ENCODE results near the gene MED8. TPM values are rescaled to one million over a fixed set of nuclear protein-coding genes. Genes with fewer than 3 reads are reported as not detected.

The MED8 gene
- 33.6 TPM for total RNA-seq
- 31.5 TPM for polyA plus RNA-seq

- DNase-seq (ENCODE audit: extremely low spot score), result peak; percentile 89
- Histone ChIP-seq H3K4me1 (ENCODE audit: insufficient read depth) (no peaks in the 10 kb centered on the region), H3K36me3 (ENCODE audit: insufficient read depth) (peaks cover 3% of the 10 kb centered on the region), H3K27ac (ENCODE audit: low read depth) (peak within 1 kb of the TSS; percentile 83), H3K4me3 (ENCODE audit: low read depth, low read length) (peak within 1 kb of the TSS; percentile 79)
- under 1% methylated on average over 65 of the region's 65 CpGs for WGBS
Observed at GRCh38 chr1:43389326-43390313, at the start of gene MED8, which contains the start of gene SZT2. Gene MED8 (minus strand): TSS chr1:43389800. CDS start chr1:43389764, 36 bp downstream. Gene SZT2 (plus strand): TSS chr1:43389899. CDS start chr1:43389969, 70 bp downstream.

GRCh38 chr1:43438953-43439581 lies 49.5 kb upstream of the MED8 start:
- 88% methylated on average over 10 of the region's 10 CpGs for WGBS
- no peak for DNase-seq (ENCODE audit: extremely low spot score)
- H3K36me3 ChIP-seq (ENCODE audit: insufficient read depth), result no peaks in the 10 kb centered on the region
- no peaks in the 10 kb centered on the region for H3K4me1 ChIP-seq (ENCODE audit: insufficient read depth)
- H3K27ac ChIP-seq (ENCODE audit: low read depth), result no peak overlapping the region
- H3K4me3 ChIP-seq (ENCODE audit: low read depth, low read length), result no peak overlapping the region

GRCh38 chr1:43438576-43438952 lies 49.0 kb upstream of the MED8 start:
- Histone ChIP-seq H3K4me3 (ENCODE audit: low read depth, low read length) (no peak overlapping the region), H3K4me1 (ENCODE audit: insufficient read depth) (no peaks in the 10 kb centered on the region), H3K36me3 (ENCODE audit: insufficient read depth) (no peaks in the 10 kb centered on the region), H3K27ac (ENCODE audit: low read depth) (no peak overlapping the region)
- WGBS, result 96% methylated on average over 8 of the region's 8 CpGs
- DNase-seq (ENCODE audit: extremely low spot score), result no peak

DNA sequence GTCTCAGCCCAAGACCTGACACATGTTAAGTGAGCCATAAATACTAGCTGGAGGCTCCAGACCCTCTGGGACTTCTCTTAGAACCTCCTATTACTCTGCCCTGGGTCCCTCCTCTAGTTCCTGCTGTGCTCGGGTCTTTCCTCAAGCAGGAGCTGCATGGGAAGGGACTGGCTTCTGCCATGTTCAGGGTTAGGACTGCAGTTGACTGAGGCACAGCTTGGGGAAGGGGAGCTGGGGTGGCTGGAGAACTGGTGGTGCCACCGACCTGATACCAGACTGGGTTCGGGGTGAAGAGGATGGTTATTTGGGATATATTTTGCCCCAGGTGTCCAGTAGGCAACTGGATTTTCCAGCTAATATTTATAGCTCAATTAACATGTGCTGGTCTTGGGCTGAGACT lies 48.4 kb upstream of the MED8 start:
- H3K36me3 ChIP-seq (ENCODE audit: insufficient read depth), result no peaks in the 10 kb centered on the region
- 90% methylated on average over 3 of the region's 3 CpGs for WGBS

DNA sequence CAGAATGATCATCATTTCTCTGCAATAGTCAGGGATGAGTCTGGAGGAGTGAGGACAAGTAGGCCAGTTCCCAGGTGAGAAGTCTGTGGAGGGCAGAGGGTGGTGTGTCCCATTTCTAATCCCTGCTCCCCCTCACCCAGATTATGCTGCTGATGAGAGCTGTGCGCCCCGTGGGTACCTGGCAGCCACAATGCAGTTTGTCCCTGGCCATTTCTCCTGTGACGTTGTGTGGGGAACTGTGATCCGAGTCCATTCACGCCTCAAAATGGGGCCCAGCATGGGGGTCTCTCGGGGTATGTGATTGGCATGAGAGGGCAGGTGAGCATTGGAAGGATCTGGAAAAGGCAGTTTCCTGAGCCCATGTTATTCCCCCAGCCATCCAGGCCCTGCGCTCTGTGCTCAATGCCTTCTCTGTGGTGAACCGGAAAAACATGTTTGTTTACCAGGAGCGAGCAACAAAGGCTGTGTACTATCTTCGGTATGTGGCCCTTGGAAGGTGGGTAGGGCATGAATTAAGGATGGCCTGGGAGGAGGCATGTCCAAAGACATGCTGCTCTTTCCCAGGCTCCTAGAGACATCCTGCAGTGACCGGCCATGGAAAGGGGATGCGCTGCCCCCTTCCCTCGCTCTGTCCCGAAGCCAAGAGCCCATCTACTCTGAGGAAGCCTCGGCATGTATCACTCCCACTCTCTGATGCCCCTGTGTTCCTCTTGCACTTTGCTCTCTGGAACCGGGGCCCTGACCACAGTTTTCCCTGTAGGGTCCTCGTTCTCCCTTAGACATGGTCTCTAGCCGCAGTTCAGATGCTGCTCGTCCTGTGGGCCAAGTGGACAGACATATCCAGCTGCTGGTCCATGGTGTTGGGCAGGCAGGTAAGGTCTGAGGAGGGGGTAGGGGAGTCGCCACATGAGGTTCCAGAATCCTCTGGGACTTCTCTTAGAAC lies 47.7 kb upstream of the MED8 start:
- Histone ChIP-seq H3K27ac (ENCODE audit: low read depth) (no peak overlapping the region), H3K36me3 (ENCODE audit: insufficient read depth) (peaks cover 3% of the 10 kb centered on the region), H3K4me3 (ENCODE audit: low read depth, low read length) (no peak overlapping the region), H3K4me1 (ENCODE audit: insufficient read depth) (no peaks in the 10 kb centered on the region)
- DNase-seq (ENCODE audit: extremely low spot score), result no peak
- 91% methylated on average over 20 of the region's 20 CpGs for WGBS

More for the DNA sequence above, 48.4 kb upstream of the MED8 start:
- Histone ChIP-seq H3K4me3 (ENCODE audit: low read depth, low read length) (no peak overlapping the region), H3K4me1 (ENCODE audit: insufficient read depth) (no peaks in the 10 kb centered on the region), H3K27ac (ENCODE audit: low read depth) (no peak overlapping the region)
- no peak for DNase-seq (ENCODE audit: extremely low spot score)

DNA sequence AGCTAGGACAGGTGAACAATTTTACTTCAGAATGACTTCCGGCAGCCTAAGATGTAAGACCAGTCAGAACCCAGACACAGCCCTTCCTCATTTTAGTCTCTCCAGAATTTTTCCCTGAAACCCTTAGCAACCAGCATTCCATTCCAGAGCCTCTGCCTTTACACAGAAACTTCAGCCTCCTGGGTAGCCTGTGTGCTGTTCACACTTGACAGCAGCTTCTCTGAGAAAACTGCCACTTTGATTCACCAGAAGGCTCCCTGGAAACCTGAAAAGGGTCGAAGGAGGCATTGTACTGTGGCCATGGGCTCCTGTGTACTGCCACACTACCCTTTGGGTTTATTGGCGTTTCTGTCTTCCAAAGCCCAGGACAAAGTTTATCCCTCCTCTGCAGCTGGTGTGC lies 46.8 kb upstream of the MED8 start:
- H3K4me3 ChIP-seq (ENCODE audit: low read depth, low read length), result no peak overlapping the region
- H3K36me3 ChIP-seq (ENCODE audit: insufficient read depth), result peaks cover 5% of the 10 kb centered on the region
- no peak for DNase-seq (ENCODE audit: extremely low spot score)
- no peaks in the 10 kb centered on the region for H3K4me1 ChIP-seq (ENCODE audit: insufficient read depth)
- H3K27ac ChIP-seq (ENCODE audit: low read depth), result no peak overlapping the region
- WGBS, result 73% methylated on average over 3 of the region's 3 CpGs

DNA sequence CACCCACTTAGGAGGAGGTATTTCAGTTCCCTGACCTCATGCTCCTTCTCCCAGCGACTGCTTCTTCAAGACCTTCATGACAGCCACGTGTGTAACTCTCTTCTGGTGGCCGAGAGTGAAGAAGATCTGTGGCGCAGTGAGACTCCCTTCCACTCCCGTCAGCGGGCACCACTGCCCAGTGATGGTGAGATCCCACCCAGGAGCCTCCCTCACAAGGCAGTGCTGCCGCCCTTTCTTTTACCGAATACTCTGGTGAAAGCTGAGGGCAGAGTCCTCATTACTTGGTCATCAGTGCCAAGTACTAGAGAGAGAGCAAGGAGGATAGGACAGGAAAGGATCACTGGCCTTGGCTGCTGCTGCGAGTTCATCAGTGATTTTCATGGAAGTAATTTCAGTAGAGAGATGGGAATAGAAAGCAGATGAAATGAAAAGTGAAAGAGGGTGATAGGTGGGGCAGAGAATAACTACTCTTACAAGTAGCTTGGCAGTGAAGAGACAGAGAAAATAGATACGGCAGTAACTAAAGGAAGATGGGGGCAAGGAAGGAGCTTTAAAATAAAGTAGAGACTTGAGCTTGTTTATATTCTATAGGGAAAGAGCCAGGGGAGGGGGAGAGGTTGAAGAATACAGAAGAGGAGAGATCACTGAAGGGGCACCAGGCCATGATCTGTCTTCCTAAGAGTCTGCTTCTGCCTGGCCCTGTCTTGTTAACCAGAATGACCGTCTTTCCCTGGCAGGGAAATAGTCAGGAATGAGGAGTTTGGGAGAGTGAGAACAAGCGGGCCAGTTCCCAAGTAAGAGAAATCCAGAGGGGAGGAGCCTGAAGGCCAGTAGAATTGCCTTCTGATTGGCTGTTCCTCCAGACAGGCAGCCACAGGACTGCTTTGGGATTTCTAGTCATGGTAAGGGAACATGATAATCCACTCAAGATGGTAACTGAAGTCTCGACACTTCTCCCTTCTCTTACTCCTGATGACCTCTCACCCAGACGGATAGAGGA lies 45.8 kb upstream of the MED8 start:
- peaks cover 8% of the 10 kb centered on the region for H3K36me3 ChIP-seq (ENCODE audit: insufficient read depth)
- H3K4me1 ChIP-seq (ENCODE audit: insufficient read depth), result no peaks in the 10 kb centered on the region
- 63% methylated on average over 14 of the region's 14 CpGs for WGBS
- no peak overlapping the region for H3K4me3 ChIP-seq (ENCODE audit: low read depth, low read length)
- no peak overlapping the region for H3K27ac ChIP-seq (ENCODE audit: low read depth)
- DNase-seq (ENCODE audit: extremely low spot score), result no peak

DNA sequence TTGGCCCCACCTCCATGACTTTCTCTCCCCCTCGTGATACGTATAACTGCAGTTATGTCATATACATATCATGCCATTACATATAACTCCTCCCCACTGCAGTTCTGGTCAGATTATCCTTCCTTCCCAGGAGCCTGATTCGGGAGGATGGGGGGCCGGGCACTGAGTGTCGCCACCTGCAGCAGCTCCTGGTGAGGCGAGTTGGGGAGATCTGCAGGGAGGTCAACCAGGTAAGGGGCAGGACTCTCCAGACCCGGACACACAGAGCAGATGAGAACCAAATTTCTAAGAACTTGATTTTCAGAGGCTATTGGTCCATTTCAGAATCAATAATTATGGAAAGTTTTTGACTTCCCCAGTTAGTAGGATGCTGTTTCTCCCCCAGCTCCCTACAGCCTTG lies 44.7 kb upstream of the MED8 start:
- H3K4me1 ChIP-seq (ENCODE audit: insufficient read depth), result no peaks in the 10 kb centered on the region
- DNase-seq (ENCODE audit: extremely low spot score), result no peak
- no peak overlapping the region for H3K4me3 ChIP-seq (ENCODE audit: low read depth, low read length)
- peaks cover 8% of the 10 kb centered on the region for H3K36me3 ChIP-seq (ENCODE audit: insufficient read depth)
- WGBS, result 90% methylated on average over 7 of the region's 7 CpGs
- no peak overlapping the region for H3K27ac ChIP-seq (ENCODE audit: low read depth)

DNA sequence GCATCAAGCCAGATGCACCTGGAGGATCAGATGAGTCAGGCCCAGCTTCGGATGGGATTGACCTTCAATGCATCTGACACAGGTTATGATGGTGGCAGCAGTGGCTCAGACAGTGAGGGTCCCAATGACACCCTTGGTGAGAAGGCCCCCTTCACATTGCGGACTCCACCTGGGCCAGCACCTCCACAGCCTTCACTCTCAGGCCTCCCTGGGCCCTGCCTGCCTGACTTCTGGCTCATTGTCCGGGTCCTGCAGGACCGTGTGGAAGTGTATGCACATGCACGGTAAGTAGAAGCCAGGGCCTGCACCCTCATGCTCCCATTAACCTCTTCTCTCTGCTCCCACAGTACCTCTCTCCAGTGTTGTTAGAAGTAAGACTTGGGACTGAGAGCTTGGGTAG lies 43.3 kb upstream of the MED8 start:
- Histone ChIP-seq H3K4me1 (ENCODE audit: insufficient read depth) (no peaks in the 10 kb centered on the region), H3K4me3 (ENCODE audit: low read depth, low read length) (no peak overlapping the region), H3K27ac (ENCODE audit: low read depth) (no peak overlapping the region), H3K36me3 (ENCODE audit: insufficient read depth) (peaks cover 8% of the 10 kb centered on the region)
- 92% methylated on average over 5 of the region's 5 CpGs for WGBS
- no peak for DNase-seq (ENCODE audit: extremely low spot score)

DNA sequence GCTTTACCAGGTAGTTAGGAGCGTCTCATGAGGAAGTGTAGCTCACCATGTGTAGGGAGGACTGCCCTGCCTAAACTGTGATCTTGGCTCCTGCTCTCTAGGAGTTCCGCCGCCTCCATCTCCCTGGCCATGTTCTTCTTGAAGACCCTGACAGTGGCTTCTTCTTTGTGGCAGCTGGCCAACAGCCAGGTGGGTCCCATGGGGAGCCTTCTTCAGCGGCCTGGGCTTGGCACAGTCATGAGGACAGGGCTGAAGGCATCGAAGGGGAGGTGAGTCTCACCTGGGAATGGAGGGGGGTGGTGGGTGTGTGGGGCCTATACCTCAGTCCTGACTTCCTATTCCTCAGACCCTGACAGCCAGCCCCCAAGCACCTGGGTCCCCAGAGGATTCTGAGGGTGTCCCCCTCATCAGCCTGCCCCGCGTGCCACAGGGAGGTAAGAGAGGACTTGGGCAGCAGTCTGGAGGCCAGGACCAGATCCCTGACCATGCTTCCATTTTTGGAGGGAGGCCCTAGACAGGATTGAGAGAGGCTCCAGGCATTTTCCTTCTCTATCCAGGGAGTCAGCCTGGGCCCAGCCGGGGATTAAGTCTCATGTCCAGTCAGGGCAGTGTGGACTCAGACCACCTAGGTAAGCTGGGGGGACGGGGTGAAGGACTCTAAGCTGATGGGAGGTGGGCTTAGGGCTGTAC lies 42.7 kb upstream of the MED8 start:
- no peak for DNase-seq (ENCODE audit: extremely low spot score)
- Histone ChIP-seq H3K4me1 (ENCODE audit: insufficient read depth) (no peaks in the 10 kb centered on the region), H3K4me3 (ENCODE audit: low read depth, low read length) (no peak overlapping the region), H3K27ac (ENCODE audit: low read depth) (no peak overlapping the region), H3K36me3 (ENCODE audit: insufficient read depth) (peaks cover 8% of the 10 kb centered on the region)
- WGBS, result 94% methylated on average over 9 of the region's 9 CpGs

- Histone ChIP-seq H3K4me3 (ENCODE audit: low read depth, low read length) (no peak overlapping the region), H3K27ac (ENCODE audit: low read depth) (no peak overlapping the region), H3K4me1 (ENCODE audit: insufficient read depth) (no peaks in the 10 kb centered on the region), H3K36me3 (ENCODE audit: insufficient read depth) (peaks cover 10% of the 10 kb centered on the region)
- no peak for DNase-seq (ENCODE audit: extremely low spot score)
- WGBS, result 95% methylated on average over 9 of the region's 9 CpGs
Observed at GRCh38 chr1:43431676-43432075, 42.1 kb upstream of the MED8 start.

DNA sequence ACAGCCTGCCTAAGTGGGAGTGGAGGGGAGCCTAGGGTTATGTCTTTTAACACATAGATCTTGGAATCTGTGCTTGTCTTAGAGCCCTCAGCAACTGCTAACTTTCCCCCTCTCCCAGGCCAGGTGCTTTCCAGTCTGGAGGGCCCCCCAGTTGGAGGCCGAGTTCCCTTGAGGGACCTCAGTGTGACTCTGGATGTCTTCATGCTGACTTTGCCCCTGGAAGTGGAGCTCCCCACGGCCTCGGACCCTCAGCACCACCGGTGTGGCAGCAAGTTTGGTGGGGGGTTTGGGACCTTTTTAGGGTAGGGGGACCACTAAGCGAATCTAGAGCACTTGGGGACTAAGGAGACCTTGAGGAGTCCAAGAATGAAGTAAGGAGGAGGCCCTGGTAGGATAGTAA lies 41.2 kb upstream of the MED8 start:
- no peaks in the 10 kb centered on the region for H3K4me1 ChIP-seq (ENCODE audit: insufficient read depth)
- H3K4me3 ChIP-seq (ENCODE audit: low read depth, low read length), result no peak overlapping the region
- WGBS, result 96% methylated on average over 5 of the region's 5 CpGs
- no peak overlapping the region for H3K27ac ChIP-seq (ENCODE audit: low read depth)
- no peak for DNase-seq (ENCODE audit: extremely low spot score)
- H3K36me3 ChIP-seq (ENCODE audit: insufficient read depth), result peaks cover 10% of the 10 kb centered on the region

Measured in urinary bladder (tissue), 4 donors.